HepG2 (cell line): Measurements from ENCODE around the gene BST2. TPM values are rescaled to one million over a fixed set of nuclear protein-coding genes. Genes with fewer than 3 reads are reported as not detected.

Experiments used
- CTCF ChIP-seq: sonication (generic); formaldehyde crosslinking; IDR thresholded peaks from 2 replicates; pipeline ENCODE4 v1.5.0; 2020; ENCODE audit warnings: mild to moderate bottlenecking, missing genetic modification reagents, moderate library complexity
- KAT8 ChIP-seq: IDR thresholded peaks from 2 replicates; pipeline ENCODE4 v1.6.1; 2016; ENCODE audit warnings: missing genetic modification reagents, missing compliant biosample characterization
- MAF1 ChIP-seq: sonication (generic); formaldehyde crosslinking; IDR thresholded peaks from 2 replicates; pipeline ENCODE4 v1.5.0; 2020; ENCODE audit warnings: missing genetic modification reagents, borderline replicate concordance
- RFXANK ChIP-seq: IDR thresholded peaks from 2 replicates; pipeline ENCODE4 v1.6.1; 2016
- ZNF235 ChIP-seq: sonication (generic); formaldehyde crosslinking; IDR thresholded peaks from 2 replicates; pipeline ENCODE4 v1.8.1; 2023; ENCODE audit warnings: mild to moderate bottlenecking, missing genetic modification reagents, borderline replicate concordance
- ZNF335 ChIP-seq: sonication (generic); formaldehyde crosslinking; IDR thresholded peaks from 2 replicates; pipeline ENCODE4 v1.4.0; 2020; ENCODE audit warnings: missing genetic modification reagents
- ZNF546 ChIP-seq: sonication (generic); formaldehyde crosslinking; conservative IDR thresholded peaks from 2 replicates; pipeline ENCODE4 v1.8.1; 2023; ENCODE audit warnings: mild to moderate bottlenecking, missing genetic modification reagents
- ZNF567 ChIP-seq: sonication (generic); formaldehyde crosslinking; IDR thresholded peaks from 2 replicates; pipeline ENCODE4 v1.8.1; 2023; ENCODE audit warnings: mild to moderate bottlenecking, missing genetic modification reagents, borderline replicate concordance
- ZNF577 ChIP-seq: sonication (generic); formaldehyde crosslinking; IDR thresholded peaks from 2 replicates; pipeline ENCODE4 v1.4.0; 2020; ENCODE audit warnings: mild to moderate bottlenecking, low read depth, missing genetic modification reagents, borderline replicate concordance
- ZNF616 ChIP-seq: sonication (generic); formaldehyde crosslinking; IDR thresholded peaks from 2 replicates; pipeline ENCODE4 v1.5.0; 2020; ENCODE audit warnings: low read depth, mild to moderate bottlenecking, missing genetic modification reagents
- ZNF775 ChIP-seq: sonication (generic); formaldehyde crosslinking; IDR thresholded peaks from 2 replicates; pipeline ENCODE4 v1.4.0; 2020; ENCODE audit warnings: missing genetic modification reagents, mild to moderate bottlenecking, moderate library complexity, borderline replicate concordance
- polyA plus RNA-seq, 8 experiments: library from polyadenylated mRNA; depleted of rRNA in 3 of 8; stranded (reverse) in 7 of 8; unstranded in 1 of 8; fragments of >200 nt; fragmentation: Illumina TruSeq in 4 of 8; extraction: Trizol in 4 of 8; gene quantifications; 2 replicates each; pipeline versions ENCODE4 v1.2.1 to v1.2.3, GENCODE V29; 2011 to 2016; ENCODE audit warnings: low read depth in 4 of 8, missing spikeins in 1 of 8, mixed read lengths in 1 of 8; ENCODE audit not compliant: insufficient read depth in 1 of 8
- total RNA-seq, 5 experiments: library from RNA; depleted of rRNA; stranded (reverse); fragments of >200 nt; fragmentation: Illumina TruSeq; extraction: Trizol; gene quantifications; 2 replicates each; pipeline ENCODE4 v1.2.3, GENCODE V29; 2016; ENCODE audit warnings: low read depth in 1 of 5
- TF ChIP-seq, protein P1 (sequence below): sonication (generic); formaldehyde crosslinking; IDR thresholded peaks from 2 replicates; pipeline ENCODE4 v1.5.1; 2020; ENCODE audit warnings: missing genetic modification reagents, mild to moderate bottlenecking, borderline replicate concordance

The BST2 gene
- total and polyA plus RNA-seq, 2 of the 13 experiments (the other 11 are each of a cell fraction or from before 2014, with no cell fraction given), result 58.8 to 93.8 TPM

- TF ChIP-seq, protein P1, sequence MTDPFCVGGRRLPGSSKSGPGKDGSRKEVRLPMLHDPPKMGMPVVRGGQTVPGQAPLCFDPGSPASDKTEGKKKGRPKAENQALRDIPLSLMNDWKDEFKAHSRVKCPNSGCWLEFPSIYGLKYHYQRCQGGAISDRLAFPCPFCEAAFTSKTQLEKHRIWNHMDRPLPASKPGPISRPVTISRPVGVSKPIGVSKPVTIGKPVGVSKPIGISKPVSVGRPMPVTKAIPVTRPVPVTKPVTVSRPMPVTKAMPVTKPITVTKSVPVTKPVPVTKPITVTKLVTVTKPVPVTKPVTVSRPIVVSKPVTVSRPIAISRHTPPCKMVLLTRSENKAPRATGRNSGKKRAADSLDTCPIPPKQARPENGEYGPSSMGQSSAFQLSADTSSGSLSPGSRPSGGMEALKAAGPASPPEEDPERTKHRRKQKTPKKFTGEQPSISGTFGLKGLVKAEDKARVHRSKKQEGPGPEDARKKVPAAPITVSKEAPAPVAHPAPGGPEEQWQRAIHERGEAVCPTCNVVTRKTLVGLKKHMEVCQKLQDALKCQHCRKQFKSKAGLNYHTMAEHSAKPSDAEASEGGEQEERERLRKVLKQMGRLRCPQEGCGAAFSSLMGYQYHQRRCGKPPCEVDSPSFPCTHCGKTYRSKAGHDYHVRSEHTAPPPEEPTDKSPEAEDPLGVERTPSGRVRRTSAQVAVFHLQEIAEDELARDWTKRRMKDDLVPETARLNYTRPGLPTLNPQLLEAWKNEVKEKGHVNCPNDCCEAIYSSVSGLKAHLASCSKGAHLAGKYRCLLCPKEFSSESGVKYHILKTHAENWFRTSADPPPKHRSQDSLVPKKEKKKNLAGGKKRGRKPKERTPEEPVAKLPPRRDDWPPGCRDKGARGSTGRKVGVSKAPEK (CRISPR knock-in tag), result no peak
- TF ChIP-seq RFXANK (CRISPR knock-in tag), result no peak
- no peak for TF ChIP-seq ZNF546 (CRISPR knock-in tag)
- no peak for TF ChIP-seq ZNF335 (CRISPR knock-in tag)
- TF ChIP-seq ZNF775 (CRISPR knock-in tag), result no peak
- TF ChIP-seq ZNF577, result no peak
- no peak for TF ChIP-seq KAT8 (CRISPR knock-in tag)
- 0 out of 2 replicates have a peak, but pooled peaks have one; percentile 13 for TF ChIP-seq ZNF567 (CRISPR knock-in tag)
- no peak for TF ChIP-seq MAF1 (CRISPR knock-in tag)
- TF ChIP-seq ZNF235, result no peak
- no peak for TF ChIP-seq ZNF616 (CRISPR knock-in tag)
- TF ChIP-seq CTCF (CRISPR knock-in tag), result no peak
Observed at GRCh38 chr19:17391371-17392151, 13.9 kb downstream of the BST2 start (continued).
